Activated CD4-positive, alpha-beta T cell treated with anti-CD3 and anti-CD28 coated beads for 1 hour (primary cell): ENCODE measurements around the gene SYNE1.
"Not testable (repeated sequence)": the region's sequence is repeated elsewhere in the genome, so short reads cannot be mapped to it uniquely, and the experiment has no call there.

Experiments used
- DNase-seq: peaks from one replicate; pipeline ENCODE4 v3.0.0-alpha.2; 2020

Gene SYNE1

DNA sequence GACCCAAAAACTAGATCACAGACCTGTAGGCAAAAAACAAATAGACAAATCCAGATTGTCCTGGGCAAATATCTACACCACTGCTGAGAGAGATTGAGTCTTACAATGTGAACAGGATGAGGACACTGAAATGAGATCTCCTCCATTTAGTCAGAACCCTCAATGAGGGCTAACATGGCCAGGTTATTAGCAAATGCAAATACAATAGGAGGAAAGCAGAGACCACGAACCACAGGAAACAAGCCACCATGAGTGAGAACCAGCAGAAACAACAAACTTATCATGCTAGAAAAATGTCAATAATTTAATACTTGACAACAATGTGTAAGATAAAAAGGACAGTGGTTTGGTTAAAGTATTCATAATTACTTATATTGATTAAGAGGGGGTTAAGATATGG lies 162.8 kb downstream of the SYNE1 start:
- no peak for DNase-seq

DNA sequence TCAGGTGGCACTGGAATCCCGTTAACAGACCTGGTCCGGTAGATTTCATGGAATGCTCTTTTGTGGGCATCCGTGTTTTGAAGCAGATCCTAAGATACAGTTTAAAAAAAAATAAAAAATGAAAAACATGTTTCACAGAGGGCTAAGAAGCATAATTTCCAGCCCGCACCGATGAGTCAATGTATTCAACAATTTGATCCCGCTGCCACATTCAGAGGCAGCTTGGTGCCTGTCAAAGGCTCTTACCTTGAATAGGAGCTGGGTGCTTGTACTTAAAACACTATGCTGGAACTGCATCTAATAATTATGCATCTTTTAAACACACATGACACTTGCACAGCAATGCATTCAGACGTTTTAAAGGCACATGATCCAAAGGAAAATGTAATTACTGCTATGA lies 164.8 kb downstream of the SYNE1 start:
- no peak for DNase-seq

DNA sequence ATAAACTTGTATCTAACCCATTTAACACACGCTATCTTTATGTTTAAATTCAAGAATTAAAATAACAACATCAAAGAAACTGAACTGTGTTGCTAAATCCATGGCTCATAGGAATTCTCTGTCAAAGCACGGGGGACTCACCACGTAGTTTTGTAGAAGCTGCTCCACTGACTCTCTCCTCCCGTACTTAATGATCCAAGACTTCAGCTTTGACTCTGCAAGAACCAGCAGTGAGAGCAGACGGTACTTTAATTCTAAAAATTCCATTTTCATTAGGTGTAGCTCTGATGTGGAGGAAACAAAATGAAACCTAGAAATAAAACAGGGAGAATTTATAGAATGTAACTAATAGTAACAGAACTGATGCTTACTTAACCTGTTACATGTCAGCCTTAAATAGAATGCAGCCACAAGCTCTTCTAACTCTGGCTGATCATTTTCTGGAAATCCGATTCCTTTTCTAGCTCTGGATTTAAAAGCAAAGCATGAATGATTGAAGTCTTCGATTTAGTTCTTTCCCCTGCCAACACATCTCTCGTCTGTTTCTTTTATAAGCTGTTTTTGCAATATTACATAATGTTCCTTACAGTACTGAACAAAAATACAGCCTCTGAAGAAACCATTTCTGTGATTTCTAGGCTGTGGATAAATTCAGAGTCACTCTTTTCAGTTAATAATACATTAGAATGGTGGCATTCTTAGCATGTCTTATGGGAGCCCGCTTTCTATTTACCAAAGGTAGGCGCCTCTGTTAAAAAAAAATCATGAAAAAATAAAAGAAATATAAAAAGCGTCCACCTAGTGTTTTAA lies 165.5 kb downstream of the SYNE1 start:
- no peak for DNase-seq

DNA sequence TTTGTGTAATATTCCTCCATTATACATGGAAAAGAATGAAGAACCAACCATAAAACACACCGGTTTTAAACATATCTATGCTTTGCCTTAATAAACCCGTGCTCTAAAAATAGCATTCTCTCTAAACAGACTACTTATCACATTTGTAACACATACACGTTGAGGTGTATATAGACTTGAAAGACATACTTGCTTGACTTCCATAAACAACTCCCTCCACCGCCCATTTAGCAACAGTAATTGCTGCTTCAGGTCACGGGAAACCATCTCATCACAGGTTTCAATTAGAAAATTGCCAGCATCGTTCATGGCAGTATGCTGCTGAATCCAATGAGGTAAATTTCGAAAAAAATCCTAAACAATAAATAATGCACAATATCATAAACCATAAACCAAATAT lies 174.0 kb downstream of the SYNE1 start:
- DNase-seq: no peak

- DNase-seq: no peak
Observed at GRCh38 chr6:152462716-152463115, 174.4 kb downstream of the SYNE1 start.

GRCh38 chr6:152461556-152461955 lies 175.6 kb downstream of the SYNE1 start:
- no peak for DNase-seq

- no peak for DNase-seq
Observed at GRCh38 chr6:152458648-152459644, 178.2 kb downstream of the SYNE1 start.

DNA sequence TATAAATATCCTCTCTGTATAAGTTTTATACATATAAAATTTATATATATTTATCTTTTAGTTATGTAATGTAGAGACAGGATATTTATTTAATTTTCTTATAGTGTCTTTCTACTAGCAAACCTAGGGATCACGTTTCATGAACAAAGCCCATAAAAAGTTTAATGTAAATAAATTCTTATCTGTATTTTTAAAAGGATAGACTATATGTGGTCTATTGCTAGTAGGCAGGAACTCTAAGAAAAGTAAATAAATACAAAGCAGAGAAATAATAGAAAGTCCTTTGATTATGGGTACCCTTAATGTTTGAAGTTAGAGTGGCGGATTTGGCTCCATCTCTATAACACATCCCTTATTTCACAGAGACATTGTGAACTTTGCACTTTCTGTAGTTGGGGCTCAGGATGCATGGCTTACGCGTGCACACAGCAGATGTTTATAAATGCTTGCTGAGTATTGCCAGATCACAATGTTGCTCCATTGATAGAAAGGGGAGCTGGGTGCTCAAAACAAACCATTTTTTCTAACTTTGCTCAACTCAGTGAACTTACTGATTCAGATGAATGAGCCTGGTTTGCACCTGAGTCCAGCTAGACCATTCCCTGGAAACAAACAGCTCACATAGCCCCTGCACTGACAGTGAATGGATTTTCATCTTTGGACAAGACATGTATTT lies 179.1 kb downstream of the SYNE1 start:
- DNase-seq: no peak

DNA sequence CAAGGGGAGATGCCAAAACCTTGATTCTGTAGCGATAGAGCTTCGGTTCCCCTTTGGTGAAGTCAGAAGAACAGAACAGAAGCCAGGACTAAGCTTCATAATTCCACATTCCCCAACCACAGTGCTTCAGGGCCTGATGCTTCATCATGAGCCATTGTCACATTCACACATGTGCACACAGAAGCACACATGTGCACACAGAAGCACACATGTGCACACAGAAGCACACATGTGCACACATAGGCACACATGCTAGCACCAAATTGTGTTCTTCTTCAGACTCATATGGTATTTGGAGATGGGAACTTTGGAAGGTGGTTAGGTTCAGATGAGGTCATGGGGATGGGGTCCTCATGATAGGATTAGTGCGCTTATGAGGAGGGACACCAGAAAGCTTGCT lies 183.2 kb downstream of the SYNE1 start:
- no peak for DNase-seq

- no peak for DNase-seq
Observed at GRCh38 chr6:152453421-152453820, 183.7 kb downstream of the SYNE1 start.

GRCh38 chr6:152452639-152453038 lies 184.5 kb downstream of the SYNE1 start:
- DNase-seq: no peak

- DNase-seq: no peak
Observed at GRCh38 chr6:152450519-152450918, 186.6 kb downstream of the SYNE1 start.

- no peak for DNase-seq
Observed at GRCh38 chr6:152441902-152442301, 195.3 kb downstream of the SYNE1 start.

DNA sequence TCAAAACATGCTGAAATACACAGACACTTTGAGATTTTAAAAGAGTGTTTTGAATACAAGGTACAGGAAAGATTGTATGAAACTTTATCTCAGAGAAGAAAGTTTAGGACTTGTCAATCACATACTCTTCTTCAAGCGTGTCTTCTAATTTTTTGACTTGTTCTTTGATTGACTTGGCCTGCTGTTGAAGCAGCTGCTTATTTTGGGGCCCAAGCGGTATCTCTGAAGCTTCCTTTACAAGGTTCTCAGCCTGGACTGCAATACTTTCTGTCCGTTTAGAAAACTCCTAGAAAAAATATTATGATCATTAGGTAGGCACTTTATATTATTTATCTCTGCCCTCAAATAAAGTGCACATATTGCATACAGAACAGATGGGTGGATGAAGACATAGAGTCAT lies 201.3 kb downstream of the SYNE1 start:
- no peak for DNase-seq

- no peak for DNase-seq
Observed at GRCh38 chr6:152432758-152433157, 204.4 kb downstream of the SYNE1 start.

- DNase-seq: no peak
Observed at GRCh38 chr6:152428126-152428525, 209.0 kb downstream of the SYNE1 start.

GRCh38 chr6:152426276-152426675 lies 210.9 kb downstream of the SYNE1 start:
- DNase-seq: no peak

DNA sequence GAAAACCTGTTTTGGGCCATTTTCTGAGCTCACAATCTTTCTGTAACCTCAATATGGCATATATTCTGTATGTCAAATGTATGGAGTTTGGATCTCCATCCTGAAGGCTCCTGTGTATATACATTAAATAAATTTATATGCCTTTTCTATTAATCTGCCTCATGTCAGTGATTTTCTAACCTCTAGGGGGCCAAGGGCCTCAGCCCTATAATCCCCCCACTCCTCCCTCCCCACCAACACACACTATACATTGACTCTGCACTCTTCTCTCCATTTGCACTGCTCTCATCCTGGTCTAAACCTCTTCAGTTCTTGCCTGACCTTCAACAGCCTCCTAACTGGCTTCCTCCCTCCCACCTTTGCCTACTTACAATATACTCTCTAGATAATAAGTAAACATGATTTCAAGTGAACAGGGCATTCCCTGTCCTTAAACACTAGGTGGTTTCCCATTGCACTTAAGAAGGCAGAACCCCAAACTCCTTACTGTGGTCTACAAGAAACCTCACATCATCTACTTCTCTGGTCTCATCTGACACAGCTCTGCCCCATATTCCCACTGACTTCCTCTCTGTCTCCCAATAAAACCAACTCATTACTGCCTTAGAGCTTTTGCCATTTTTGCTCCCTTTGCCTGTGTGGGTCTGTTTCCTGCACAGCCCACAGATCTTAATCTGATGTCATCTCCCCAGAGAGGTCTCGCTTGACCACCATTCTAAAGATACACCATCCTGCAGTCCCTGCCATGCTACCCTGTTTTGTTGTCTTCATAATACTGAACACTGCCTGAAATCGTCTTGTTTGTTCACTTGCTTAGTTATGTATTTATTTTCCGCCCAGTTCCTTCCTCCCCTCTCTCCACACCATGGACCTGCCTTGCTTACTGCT lies 213.7 kb downstream of the SYNE1 start:
- DNase-seq: no peak

DNA sequence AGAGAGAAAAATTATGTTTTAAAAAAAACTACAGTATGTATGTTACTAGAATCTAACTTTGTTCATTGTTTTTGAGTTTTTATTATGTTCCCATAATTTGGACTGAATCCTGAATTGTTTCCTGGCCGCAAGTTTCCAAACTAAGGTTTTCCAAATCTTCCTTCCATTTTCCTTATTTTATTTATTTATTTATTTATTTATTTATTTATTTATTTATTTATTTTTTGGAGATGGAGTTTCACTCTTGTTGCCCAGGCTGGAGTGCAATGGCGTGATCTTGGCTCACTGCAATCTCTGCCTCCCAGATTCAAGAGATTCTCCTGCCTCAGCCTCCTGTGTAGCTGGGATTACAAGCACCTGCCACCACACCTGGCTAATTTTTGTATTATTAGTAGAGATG lies 215.7 kb downstream of the SYNE1 start:
- not testable (repeated sequence) for DNase-seq

DNA sequence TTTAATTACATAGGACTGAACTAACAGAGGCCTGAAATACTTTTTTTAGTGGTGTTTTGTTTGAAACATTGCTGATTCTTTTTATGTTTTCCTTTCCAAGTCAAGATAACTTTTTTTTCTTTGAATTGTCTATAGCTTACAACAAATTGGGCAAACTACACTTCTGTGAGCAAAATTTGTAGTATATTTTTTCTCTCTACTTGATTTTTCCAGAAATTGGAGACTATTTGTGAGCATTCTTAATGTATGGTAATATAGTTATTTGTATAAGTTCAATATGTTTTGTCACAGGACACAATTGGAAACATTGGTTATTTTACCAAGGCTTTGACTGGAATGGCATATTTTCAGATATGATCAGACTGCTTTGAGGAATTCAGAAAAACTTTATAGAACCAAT lies 216.5 kb downstream of the SYNE1 start:
- DNase-seq: no peak

DNA sequence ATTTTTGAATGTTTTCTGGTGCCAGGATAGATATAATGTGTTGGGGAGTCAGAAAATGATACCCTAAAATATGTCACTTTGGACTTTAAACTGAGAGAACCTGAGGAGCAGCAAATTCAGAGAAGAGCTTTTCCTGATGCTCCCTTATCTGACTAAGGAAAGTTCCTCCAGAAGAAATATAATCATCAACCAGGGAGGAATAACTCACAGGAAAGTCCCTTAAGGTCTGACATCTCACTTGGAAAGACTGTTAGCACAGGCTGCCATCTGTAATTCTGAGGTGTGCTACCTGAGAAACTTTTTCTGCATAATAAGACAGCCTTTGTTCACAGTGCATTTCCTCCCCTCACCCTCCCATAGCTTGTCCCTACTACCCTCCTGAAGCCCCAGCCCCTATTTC lies 218.6 kb downstream of the SYNE1 start:
- DNase-seq: no peak

DNA sequence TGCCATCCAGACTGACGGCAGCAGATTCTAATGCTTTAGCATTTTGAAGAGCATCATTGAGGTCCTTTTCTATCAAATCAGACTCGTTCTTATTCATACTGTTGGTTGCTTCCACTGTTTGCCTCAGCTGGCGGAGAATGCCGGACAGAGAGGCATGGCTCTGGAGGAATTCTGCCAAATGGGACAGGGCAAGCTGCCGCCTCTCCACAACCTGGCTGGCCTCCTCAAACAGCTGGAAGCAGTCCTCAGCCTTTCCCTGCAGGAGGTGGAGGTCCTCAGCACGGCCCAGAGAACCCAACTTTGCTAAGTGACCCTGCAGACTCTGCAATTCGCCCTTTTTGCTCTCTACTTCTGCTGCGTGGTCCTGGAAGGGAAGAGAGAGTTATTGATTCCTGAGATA lies 220.5 kb downstream of the SYNE1 start:
- DNase-seq: no peak
